PC-9 (cell line): ENCODE results near the gene C12orf54. TPM values are rescaled to one million over a fixed set of nuclear protein-coding genes. Genes with fewer than 3 reads are reported as not detected.

Source experiments
- BruUV-seq: library from RNA; stranded (reverse); fragments of 400-500 nt; replicated peaks from 2 replicates; lab custom pipeline; 2021; lab: Mats Ljungman, UMichigan
- CTCF ChIA-PET: fragments of 300-600 bp; sonication (Branson Sonifier 250); formaldehyde crosslinking; loops from one replicate; lab custom pipeline; 2022; ENCODE audit warnings: antibody characterized with exemption; lab: Charles Lee
- POLR2A ChIA-PET: fragments of 300-600 bp; sonication (Branson Sonifier 250); formaldehyde crosslinking; loops from one replicate; lab custom pipeline; 2022; ENCODE audit warnings: antibody characterized with exemption; ENCODE audit not compliant: unreplicated experiment; lab: Charles Lee
- DNase-seq, 2 experiments: peaks; one replicate each; pipeline versions ENCODE4 v3.0.0 to v3.0.0-alpha.2; 2015 to 2022; ENCODE audit warnings: mixed read lengths in 1 of 2
- H2AFZ ChIP-seq: fragments of 200-600 bp; sonication (generic); 2 replicates; pipeline ENCODE4 v1.8.1; 2017; ENCODE audit warnings: antibody characterized with exemption
- H3F3A ChIP-seq: fragments of 200-600 bp; sonication (generic); 2 replicates; pipeline ENCODE4 v1.8.1; 2017; ENCODE audit warnings: antibody characterized with exemption, mild to moderate bottlenecking, low read depth; ENCODE audit not compliant: insufficient read depth
- H3K27ac ChIP-seq: fragments of 200-600 bp; sonication (generic); 2 replicates; pipeline ENCODE4 v1.6.1; 2016; ENCODE audit warnings: mixed run types
- H3K27me3 ChIP-seq: fragments of 200-600 bp; sonication (generic); 2 replicates; pipeline ENCODE4 v1.6.1; 2016; ENCODE audit warnings: low read depth, mixed run types; ENCODE audit not compliant: insufficient read depth
- H3K36me3 ChIP-seq: fragments of 200-600 bp; sonication (generic); 2 replicates; pipeline ENCODE4 v1.6.1; 2016; ENCODE audit warnings: low read depth, mixed run types
- H3K4me1 ChIP-seq: fragments of 200-600 bp; sonication (generic); replicated peaks from 2 replicates; pipeline ENCODE4 v1.6.1; 2016; ENCODE audit warnings: mixed run types; ENCODE audit not compliant: insufficient read depth
- H3K4me2 ChIP-seq: fragments of 200-600 bp; sonication (generic); 2 replicates; pipeline ENCODE4 v1.6.1; 2017; ENCODE audit warnings: mixed run types
- H3K4me3 ChIP-seq: fragments of 200-600 bp; sonication (generic); 2 replicates; pipeline ENCODE4 v1.6.1; 2016; ENCODE audit warnings: mixed run types
- H3K79me2 ChIP-seq: fragments of 200-600 bp; sonication (generic); 2 replicates; pipeline ENCODE4 v1.6.1; 2017; ENCODE audit warnings: low read depth, mixed run types
- H3K9me2 ChIP-seq: fragments of 200-600 bp; sonication (generic); 2 replicates; pipeline ENCODE4 v1.8.1; 2017; ENCODE audit warnings: mild to moderate bottlenecking; ENCODE audit not compliant: insufficient read depth
- H3K9me3 ChIP-seq: fragments of 200-600 bp; sonication (generic); 2 replicates; pipeline ENCODE4 v1.8.1; 2016; ENCODE audit warnings: low read depth; ENCODE audit not compliant: insufficient read depth
- H4K20me1 ChIP-seq: fragments of 200-600 bp; sonication (generic); 2 replicates; pipeline ENCODE4 v1.8.1; 2017; ENCODE audit not compliant: insufficient read depth
- CTCF ChIP-seq: fragments of 200-600 bp; sonication (generic); conservative IDR thresholded peaks from 2 replicates; pipeline ENCODE4 v1.6.1; 2017; ENCODE audit warnings: mixed run types, antibody characterized with exemption, mild to moderate bottlenecking, moderate library complexity
- EZH2 ChIP-seq: fragments of 200-600 bp; sonication (generic); IDR thresholded peaks from 2 replicates; pipeline ENCODE4 v1.8.0; 2017; ENCODE audit warnings: antibody characterized with exemption, low read depth
- intact Hi-C: fragments of 100-400 bp; cut with micrococcal nuclease; formaldehyde crosslinking; loops from one replicate; pipeline ENCODE4 v1.10.0; 2022; ENCODE audit not compliant: unreplicated experiment
- total RNA-seq: library from RNA; stranded (reverse); gene quantifications from 2 replicates; pipeline ENCODE4 v1.2.3, GENCODE V29; 2021

C12orf54 gene
- total RNA-seq, 1 experiment from 2014 or later = not detected

DNA sequence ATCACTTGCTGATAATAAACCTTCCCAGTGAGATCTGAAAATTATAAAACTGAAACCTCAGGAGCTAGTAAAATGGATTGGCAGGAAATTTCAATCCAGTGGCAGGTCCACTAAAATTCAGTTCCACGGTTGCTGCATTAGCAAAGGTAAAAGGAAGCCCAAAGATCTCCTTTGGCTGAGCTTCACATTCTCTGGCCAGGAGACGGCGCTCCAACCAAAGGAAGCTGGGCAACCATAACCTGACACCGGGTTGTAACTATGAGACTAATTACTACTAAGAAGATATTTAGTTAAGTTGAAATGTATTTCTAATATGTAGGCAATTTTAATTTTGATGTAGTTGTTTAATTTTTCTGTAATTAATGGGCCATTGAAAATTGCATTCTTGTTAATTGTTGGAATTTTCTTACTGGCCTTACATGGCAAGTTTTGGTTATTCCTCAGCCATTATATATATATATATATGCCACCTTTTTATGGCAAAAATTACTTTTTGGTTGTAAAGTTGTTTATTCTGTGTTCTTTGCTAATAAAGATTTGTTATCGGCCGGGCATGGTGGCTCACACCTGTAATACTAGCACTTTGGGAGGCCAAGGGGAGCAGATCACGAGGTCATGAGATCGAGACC lies 60.1 kb downstream of the C12orf54 start:
- BruUV-seq = no TSS peak

GRCh38 chr12:48545833-48546469 lies 63.7 kb downstream of the C12orf54 start:
- Histone ChIP-seq H3K27ac (no peak overlapping the region), H3K4me3 (no peak overlapping the region), H4K20me1 (no peaks in the 10 kb centered on the region), H3K4me1 (peaks cover under 1% of the 10 kb centered on the region; the same call in 1 of the 2 replicates), H3F3A (no peaks in the 10 kb centered on the region), H3K27me3 (peaks cover 6% of the 10 kb centered on the region; the same call in 1 of the 2 replicates), H3K9me3 (no peaks in the 10 kb centered on the region), H3K4me2 (no peak overlapping the region), H3K79me2 (no peaks in the 10 kb centered on the region), H2AFZ (no peak overlapping the region), H3K36me3 (no peaks in the 10 kb centered on the region), H3K9me2 (no peaks in the 10 kb centered on the region)
- BruUV-seq = no TSS peak
- TF ChIP-seq EZH2 = no peak
- TF ChIP-seq CTCF = no peak
- CTCF ChIA-PET = no interaction called here
- POLR2A ChIA-PET = interaction anchor here (0.7 kb wide), 1 partner anchor 19 kb away, joined by 3 read pairs; no protein-coding TSS in a partner anchor
- intact Hi-C loops = no loop called here
- no peak for DNase-seq

More for the DNA sequence above, 60.1 kb downstream of the C12orf54 start:
- H3K9me3 ChIP-seq = 0 out of 2 replicates have a peak, but pooled peaks cover 3% of the 10 kb centered on the region
- H4K20me1 ChIP-seq = no peaks in the 10 kb centered on the region
- no peaks in the 10 kb centered on the region for H3K36me3 ChIP-seq
- no peak overlapping the region for H3K4me2 ChIP-seq
- no peaks in the 10 kb centered on the region for H3F3A ChIP-seq
- TF ChIP-seq EZH2 (no peak), CTCF (peak; percentile 57)
- H3K9me2 ChIP-seq = no peaks in the 10 kb centered on the region
- no peaks in the 10 kb centered on the region for H3K79me2 ChIP-seq
- H3K27me3 ChIP-seq = peaks cover 6% of the 10 kb centered on the region; the same call in 1 of the 2 replicates
- H3K4me3 ChIP-seq = no peak overlapping the region
- H2AFZ ChIP-seq = no peak overlapping the region
- CTCF ChIA-PET = interaction anchor here (0.5 kb wide), 1 partner anchor 259 kb away, joined by 3 read pairs; no protein-coding TSS in a partner anchor
- H3K27ac ChIP-seq = no peak overlapping the region
- POLR2A ChIA-PET = no interaction called here
- peak in 1 of 2 experiments; percentile 24 for DNase-seq
- H3K4me1 ChIP-seq = peaks cover 17% of the 10 kb centered on the region; the same call in 1 of the 2 replicates
- intact Hi-C loops = loop anchor here (2.0 to 5.0 kb wide), 3 partner anchors 76 to 455 kb away; partner anchors contain the start of gene DDN

Other genes with a start within 250 kb of the C12orf54 start
- 1.4 and 2.5 TPM in 2 replicates for gene ZNF641, start 131.6 kb upstream of the C12orf54 start, total RNA-seq
- not detected in 2 replicates for gene ANP32D, start 9.9 kb upstream of the C12orf54 start, total RNA-seq
- not detected in 2 replicates for gene OR8S1, start 43.1 kb downstream of the C12orf54 start, total RNA-seq
- not detected in 2 replicates for gene LALBA, start 87.5 kb downstream of the C12orf54 start, total RNA-seq
- 21.8 and 28.2 TPM in 2 replicates for gene KANSL2, start 199.7 kb downstream of the C12orf54 start, total RNA-seq
- 20.3 and 50.8 TPM in 2 replicates for gene CCNT1, start 234.2 kb downstream of the C12orf54 start, total RNA-seq